ENCODE data around the gene CSNK2A1.

The CSNK2A1 gene

GRCh38 chr20:427849-428657 lies 115.5 kb downstream of the CSNK2A1 start:
- no peak for DNase-seq

- DNase-seq: no peak
These were observed 116.2 kb downstream of the CSNK2A1 start for GRCh38 chr20:427401-427800.

GRCh38 chr20:426566-426965 lies 117.0 kb downstream of the CSNK2A1 start:
- DNase-seq: no peak
